Temporal lobe (tissue), 2 donors: ENCODE measurements around the gene XIRP1. TPM values are rescaled to one million over a fixed set of nuclear protein-coding genes. Genes with fewer than 3 reads are reported as not detected.

Source experiments
- small RNA-seq: library from RNA; depleted of rRNA; stranded (forward); fragments of <200 nt; gene quantifications from one replicate; pipeline ENCODE3, GENCODE V24; 2014; ENCODE audit warnings: low replicate concordance
- total RNA-seq: library from RNA; depleted of rRNA; stranded (reverse); fragments of >200 nt; gene quantifications from one replicate; pipeline ENCODE4 v1.2.3, GENCODE V29; 2014

Gene XIRP1
- total RNA-seq, 1 donor from 2014 or later = not detected

Small RNA genes within 50 kb of the gene (small RNA-seq; reads per million reads assigned to genes)
- not detected for gene RF00017

Other genes starting within 250 kb of the XIRP1 start
- gene SCN11A, start 140.7 kb downstream of the XIRP1 start, total RNA-seq = 0.25 TPM
- gene WDR48, start 140.6 kb downstream of the XIRP1 start, total RNA-seq = 88.0 TPM
- 18.2 TPM for gene GORASP1, start 85.0 kb downstream of the XIRP1 start, total RNA-seq
- 2.0 TPM for gene TTC21A, start 84.9 kb downstream of the XIRP1 start, total RNA-seq
- gene CSRNP1, start 39.0 kb downstream of the XIRP1 start, total RNA-seq = 3.7 TPM
- gene CX3CR1, start 87.4 kb upstream of the XIRP1 start, total RNA-seq = 5.9 TPM
- gene CCR8, start 137.1 kb upstream of the XIRP1 start, total RNA-seq = not detected
- gene SLC25A38, start 190.8 kb upstream of the XIRP1 start, total RNA-seq = 9.8 TPM
- gene RPSA, start 214.1 kb upstream of the XIRP1 start, total RNA-seq = 976 TPM